ENCODE results near the gene VPS52.
"Not testable (repeated sequence)": the region's sequence is repeated elsewhere in the genome, so short reads cannot be mapped to it uniquely, and the experiment has no call there.

The VPS52 gene

GRCh38 chr6:33279257-33279695 is 7.6 kb upstream of the VPS52 start:
- no peak for DNase-seq (ENCODE audit: low spot score)

DNA sequence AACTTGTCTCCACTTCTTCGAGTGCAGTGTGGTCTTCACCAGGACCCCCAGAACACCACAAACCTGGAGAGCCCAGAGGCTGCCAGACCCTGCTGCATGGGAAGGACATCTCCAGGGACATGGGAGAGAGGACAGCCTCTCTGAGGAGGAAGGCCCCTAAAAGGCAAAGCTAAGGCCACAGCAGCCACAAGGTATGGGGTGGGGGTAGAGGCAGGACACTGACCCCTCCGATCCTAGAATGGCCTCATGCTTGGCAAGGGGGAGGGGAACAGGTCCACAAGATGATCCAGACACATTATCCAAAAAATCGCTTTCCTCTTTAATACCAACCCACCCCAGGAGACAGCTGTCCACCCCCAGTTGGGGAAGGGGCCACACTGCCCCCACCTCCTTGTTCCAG is 7.1 kb upstream of the VPS52 start:
- DNase-seq (ENCODE audit: low spot score): no peak

DNA sequence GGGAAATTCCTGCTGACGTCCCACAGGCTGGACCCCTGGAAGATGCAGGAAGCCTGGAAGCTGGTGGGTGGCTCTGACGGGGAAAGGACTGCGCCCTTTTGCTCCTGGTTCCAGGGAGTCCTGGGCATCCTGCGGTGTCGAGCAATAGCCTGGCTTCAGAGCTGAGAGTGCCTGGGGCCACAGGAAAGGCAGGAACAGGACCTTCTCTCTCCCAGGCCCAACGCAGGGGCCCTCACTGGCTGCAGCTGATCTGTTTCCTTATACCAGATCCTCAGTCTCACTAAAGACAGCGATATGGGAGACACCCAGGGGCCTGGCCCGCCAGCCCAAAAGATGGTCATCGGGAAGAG is 6.7 kb upstream of the VPS52 start:
- no peak for DNase-seq (ENCODE audit: low spot score)

DNA sequence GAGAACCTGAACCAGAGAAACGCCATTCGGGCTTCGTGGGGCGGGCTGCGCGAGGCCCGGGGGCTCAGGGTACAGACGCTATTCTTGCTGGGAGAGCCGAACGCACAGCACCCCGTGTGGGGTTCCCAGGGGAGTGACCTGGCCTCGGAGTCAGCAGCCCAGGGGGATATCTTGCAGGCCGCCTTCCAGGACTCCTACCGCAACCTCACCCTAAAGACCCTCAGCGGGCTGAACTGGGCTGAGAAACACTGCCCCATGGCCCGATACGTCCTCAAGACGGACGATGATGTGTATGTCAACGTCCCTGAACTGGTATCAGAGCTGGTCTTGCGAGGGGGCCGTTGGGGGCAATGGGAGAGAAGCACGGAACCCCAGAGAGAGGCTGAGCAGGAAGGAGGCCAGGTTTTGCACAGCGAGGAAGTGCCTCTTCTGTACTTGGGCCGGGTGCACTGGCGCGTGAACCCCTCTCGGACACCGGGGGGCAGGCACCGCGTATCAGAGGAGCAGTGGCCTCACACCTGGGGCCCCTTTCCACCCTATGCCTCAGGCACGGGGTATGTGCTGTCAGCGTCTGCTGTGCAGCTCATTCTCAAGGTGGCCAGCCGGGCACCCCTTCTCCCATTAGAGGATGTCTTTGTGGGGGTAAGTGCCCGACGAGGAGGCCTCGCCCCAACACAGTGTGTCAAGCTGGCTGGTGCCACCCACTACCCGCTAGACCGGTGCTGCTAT is 6.2 kb upstream of the VPS52 start:
- DNase-seq (ENCODE audit: low spot score): peak; percentile 34

- peak; percentile 69 for DNase-seq (ENCODE audit: low spot score)
Observed at GRCh38 chr6:33276864-33277662, 5.4 kb upstream of the VPS52 start, which contains the start of gene B3GALT4. TSS of gene B3GALT4 (plus strand) at chr6:33277123. CDS start at chr6:33277420, 297 bp downstream.

DNA sequence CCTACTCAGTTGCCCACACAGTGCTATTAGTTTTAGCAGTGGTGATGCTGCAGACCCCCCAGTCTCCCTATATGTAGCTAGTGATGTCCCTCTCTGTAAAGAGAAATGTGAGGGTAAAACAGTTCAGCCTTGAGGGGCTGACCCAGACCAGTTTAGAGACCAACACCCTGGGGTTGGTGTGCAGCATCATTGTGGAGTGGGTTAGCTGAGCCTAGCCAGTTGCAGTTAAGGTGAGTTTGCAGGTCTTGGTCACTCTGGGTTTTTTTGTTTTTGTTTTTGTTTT is 4.8 kb upstream of the VPS52 start:
- DNase-seq (ENCODE audit: low spot score): no peak

- not testable (repeated sequence) for DNase-seq (ENCODE audit: low spot score)
Observed at GRCh38 chr6:33275795-33276580, 4.3 kb upstream of the VPS52 start.

GRCh38 chr6:33273924-33274902 is 2.5 kb upstream of the VPS52 start:
- no peak for DNase-seq (ENCODE audit: low spot score)

GRCh38 chr6:33273129-33273923 is 1.6 kb upstream of the VPS52 start:
- no peak for DNase-seq (ENCODE audit: low spot score)

- no peak for DNase-seq (ENCODE audit: low spot score)
Observed at GRCh38 chr6:33272275-33273128, 826 bp upstream of the VPS52 start.

- no peak for DNase-seq (ENCODE audit: low spot score)
Observed at GRCh38 chr6:33271117-33271467, 584 bp downstream of the VPS52 start.

DNA sequence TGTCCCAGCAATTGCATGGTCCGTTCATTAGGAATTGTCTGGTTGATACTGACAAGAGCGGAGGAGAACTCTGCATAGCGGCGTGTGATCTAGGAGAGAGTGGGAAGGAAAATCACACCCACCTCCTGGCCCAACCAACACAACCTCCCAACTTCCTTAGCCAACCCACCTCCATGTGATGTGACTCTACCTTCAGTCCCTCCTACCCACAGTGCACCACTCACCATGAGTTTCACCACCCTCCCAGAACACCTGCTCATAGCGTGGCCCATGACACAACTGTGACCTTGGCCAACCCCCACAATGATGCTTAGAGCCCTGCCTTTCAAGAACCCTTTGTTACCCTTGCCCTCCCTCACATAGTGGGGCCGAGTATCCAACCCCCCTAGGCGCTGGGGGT is 7.7 kb downstream of the VPS52 start:
- DNase-seq (ENCODE audit: low spot score): no peak

- DNase-seq (ENCODE audit: low spot score): not testable (repeated sequence)
Observed at GRCh38 chr6:33262490-33262889, 9.2 kb downstream of the VPS52 start.

GRCh38 chr6:33259032-33259431 is 12.6 kb downstream of the VPS52 start:
- DNase-seq (ENCODE audit: low spot score): no peak

GRCh38 chr6:33254591-33254990 is 17.1 kb downstream of the VPS52 start:
- DNase-seq (ENCODE audit: low spot score): no peak

DNA sequence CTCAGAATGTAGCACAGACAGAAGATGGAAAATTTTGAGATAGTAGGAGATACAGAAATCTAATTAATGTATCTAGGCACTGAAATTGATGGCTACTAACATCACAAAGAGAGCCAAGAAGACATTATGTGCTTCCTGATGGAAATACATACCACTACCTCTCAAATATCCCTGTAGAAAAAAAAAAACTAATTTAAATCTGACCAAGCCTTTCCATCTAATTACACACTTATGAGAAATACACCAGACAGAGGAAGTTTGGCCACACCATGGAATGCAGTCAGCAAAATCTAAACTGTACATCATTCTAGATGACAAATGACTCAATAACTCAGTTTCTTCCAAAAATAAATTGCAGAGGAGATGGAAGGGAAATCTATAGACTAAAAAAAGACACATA is 18.9 kb downstream of the VPS52 start:
- no peak for DNase-seq (ENCODE audit: low spot score)

GRCh38 chr6:33251395-33252012 is 20.2 kb downstream of the VPS52 start:
- no peak for DNase-seq (ENCODE audit: low spot score)

GRCh38 chr6:33250731-33251130 is 20.9 kb downstream of the VPS52 start:
- DNase-seq (ENCODE audit: low spot score): no peak
